Left ventricle myocardium superior (tissue), 1 donor: ENCODE results near the gene CD59. TPM values are rescaled to one million over a fixed set of nuclear protein-coding genes. Genes with fewer than 3 reads are reported as not detected.

Source experiments
- ATAC-seq: fragments of 200-7000 bp; cut with Tn5 transposase; one replicate; pipeline ENCODE4 v1.9.1; 2020; ENCODE audit warnings: mild to moderate bottlenecking, moderate library complexity
- DNase-seq: peaks from one replicate; pipeline ENCODE4 v3.0.0-alpha.2; 2020
- intact Hi-C: fragments of 100-400 bp; cut with micrococcal nuclease; formaldehyde crosslinking; loops from one replicate; pipeline ENCODE4 v1.11.0; 2022
- total RNA-seq: library from RNA; stranded (reverse); fragmentation: NEBNext Ultra II Directional; extraction: Animal tissue kit (Norgen Biotek cat#: 25700); gene quantifications from one replicate; pipeline ENCODE4 v1.2.1, GENCODE V29; 2021
- donor health status: DM: no; HTN: yes; CAD: no; lungs with severe emphysema.

The CD59 gene
- total RNA-seq, 1 donor from 2014 or later, result 814 TPM

GRCh38 chr11:33700063-33700501, 36.1 kb downstream of the CD59 start:
- ATAC-seq, result no peak
- peak; percentile 67 for DNase-seq
- intact Hi-C loops, result no loop called here

GRCh38 chr11:33699515-33700062, 36.6 kb downstream of the CD59 start:
- ATAC-seq, result no peak
- DNase-seq, result no peak
- intact Hi-C loops, result no loop called here

GRCh38 chr11:33698921-33699320, 37.3 kb downstream of the CD59 start:
- no peak for DNase-seq
- no peak for ATAC-seq
- intact Hi-C loops, result no loop called here

- no peak for ATAC-seq
- intact Hi-C loops, result no loop called here
These were observed 38.2 kb downstream of the CD59 start for GRCh38 chr11:33697997-33698396.

GRCh38 chr11:33696931-33697638, 39.1 kb downstream of the CD59 start:
- intact Hi-C loops, result no loop called here
- DNase-seq (no peak), ATAC-seq (no peak)

More at GRCh38 chr11:33697997-33698396, 38.2 kb downstream of the CD59 start:
- DNase-seq, result no peak

- ATAC-seq (no peak), DNase-seq (no peak)
- intact Hi-C loops, result no loop called here
These were observed 39.8 kb downstream of the CD59 start for GRCh38 chr11:33696411-33696810.

- intact Hi-C loops, result no loop called here
- ATAC-seq (no peak), DNase-seq (peak; percentile 43)
These were observed 41.1 kb downstream of the CD59 start for GRCh38 chr11:33695051-33695566.

GRCh38 chr11:33694346-33695050, 41.7 kb downstream of the CD59 start:
- ATAC-seq (no peak), DNase-seq (no peak)
- intact Hi-C loops, result no loop called here

- intact Hi-C loops, result no loop called here
- DNase-seq (no peak), ATAC-seq (no peak)
These were observed 43.7 kb downstream of the CD59 start for GRCh38 chr11:33692541-33692940.

GRCh38 chr11:33692013-33692504, 44.2 kb downstream of the CD59 start:
- ATAC-seq (peak; percentile 66), DNase-seq (peak; percentile 64)
- intact Hi-C loops, result no loop called here

GRCh38 chr11:33691066-33691864, 45.0 kb downstream of the CD59 start:
- ATAC-seq, result no peak
- no peak for DNase-seq

GRCh38 chr11:33690290-33691065, 45.7 kb downstream of the CD59 start:
- DNase-seq (peak; percentile 74), ATAC-seq (peak; percentile 80)
- intact Hi-C loops, result loop anchor here (2.0 kb wide), 1 partner anchor 46 kb away; the partner anchor contains the start of gene CD59

More at GRCh38 chr11:33691066-33691864, 45.0 kb downstream of the CD59 start:
- intact Hi-C loops, result loop anchor here (2.0 kb wide), 1 partner anchor 46 kb away; the partner anchor contains the start of gene CD59

- no peak for ATAC-seq
These were observed 46.7 kb downstream of the CD59 start for GRCh38 chr11:33689501-33689900.

GRCh38 chr11:33689085-33689484, 47.1 kb downstream of the CD59 start:
- DNase-seq, result no peak
- intact Hi-C loops, result loop anchor here (5.0 to 10.0 kb wide), 2 partner anchors 147 to 524 kb away; partner anchors contain the start of gene CSTF3
- ATAC-seq, result no peak

More at GRCh38 chr11:33689501-33689900, 46.7 kb downstream of the CD59 start:
- DNase-seq, result no peak
- intact Hi-C loops, result loop anchor here (5.0 to 10.0 kb wide), 2 partner anchors 147 to 525 kb away; partner anchors contain the start of gene CSTF3

GRCh38 chr11:33687733-33688479, 48.3 kb downstream of the CD59 start:
- intact Hi-C loops, result loop anchor here (2.0 to 10.0 kb wide), 3 partner anchors 146 to 523 kb away; partner anchors contain the start of gene CSTF3
- DNase-seq (no peak), ATAC-seq (no peak)

- intact Hi-C loops, result loop anchor here (5.0 to 10.0 kb wide), 2 partner anchors 143 to 520 kb away; partner anchors contain the start of gene CSTF3
- ATAC-seq, result no peak
- DNase-seq, result no peak
These were observed 51.1 kb downstream of the CD59 start for GRCh38 chr11:33685082-33685481.
